OCI-LY3 (cell line): ENCODE measurements around the gene DOCK11.
"Not testable (repeated sequence)": the region's sequence is repeated elsewhere in the genome, so short reads cannot be mapped to it uniquely, and the experiment has no call there.

Experiments used
- CTCF ChIP-seq: fragments of 200-600, 300-600 bp; sonication (generic); IDR thresholded peaks from 2 replicates; pipeline ENCODE4 v1.5.1; 2014; ENCODE audit warnings: antibody characterized with exemption, low read length, low read depth
- EZH2phosphoT487 ChIP-seq: fragments of 200-600 bp; shearing (Covaris generic); IDR thresholded peaks from 2 replicates; pipeline ENCODE4 v1.6.1; 2018; ENCODE audit warnings: antibody characterized with exemption, mixed run types, low read depth

- not testable (repeated sequence) for TF ChIP-seq CTCF, EZH2phosphoT487
These were observed 13.2 kb upstream of the DOCK11 start for GRCh38 chrX:118482384-118482783.
